ENCODE measurements around the gene IL1RL1.

GRCh38 chr2:102278720-102279390 lies 32.5 kb upstream of the IL1RL1 start:
- no peak for TF ChIP-seq EP300 (IDR thresholded peaks at IDR 0.05; ENCODE audit: borderline replicate concordance in 1 of 2, low read depth in 1 of 2, low read length in 1 of 2)
- TF ChIP-seq POLR2AphosphoS5 (IDR thresholded peaks at IDR 0.05; ENCODE audit: low read depth, low read length), result no peak
- no peak for TF ChIP-seq CTCF (IDR thresholded peaks at IDR 0.05)
- TF ChIP-seq ELF1 (IDR thresholded peaks at IDR 0.05), result no peak
- no peak for TF ChIP-seq FOXM1 (IDR thresholded peaks at IDR 0.05; ENCODE audit: low read depth)
- TF ChIP-seq RAD21 (IDR thresholded peaks at IDR 0.05; ENCODE audit: low read length), result no peak
- TF ChIP-seq USF1 (IDR thresholded peaks at IDR 0.05; ENCODE audit: borderline replicate concordance, low read depth), result no peak
- no peak for TF ChIP-seq REST (IDR thresholded peaks at IDR 0.05; ENCODE audit: low read depth, low read length)
- no peak for TF ChIP-seq ZBTB33 (IDR thresholded peaks at IDR 0.05; ENCODE audit: borderline replicate concordance, low read depth)

All from SK-N-SH (cell line).